Gastrocnemius medialis (tissue), 4 donors: ENCODE data around the gene ITPR1. TPM values are rescaled to one million over a fixed set of nuclear protein-coding genes. Genes with fewer than 3 reads are reported as not detected.

Experiments used
- ATAC-seq, 2 donors: fragments of 150-250 bp; one replicate each; pipeline ENCODE4 v1.9.1; 2016
- DNase-seq, 2 donors: peaks; one replicate each; pipeline ENCODE4 v3.0.0-alpha.2; 2019
- H3K27ac ChIP-seq, 4 donors: fragments of 200-600 bp; sonication (generic); 1 replicate in 1 of 4; 2 replicates in 3 of 4; pipeline ENCODE4 v1.5.1; 2016 to 2018; ENCODE audit warnings: mild to moderate bottlenecking in 2 of 4, moderate library complexity in 1 of 4
- H3K27me3 ChIP-seq, 3 donors: fragments of 200-600 bp; sonication (generic) in 2 of 3; 1 replicate in 1 of 3; 2 replicates in 2 of 3; pipeline versions ENCODE4 v1.5.1 to v1.6.0; 2016 to 2019; ENCODE audit warnings: mild to moderate bottlenecking in 1 of 3, moderate library complexity in 1 of 3
- H3K36me3 ChIP-seq, 2 donors: fragments of 200-600 bp; sonication (generic) in 1 of 2; one replicate each; pipeline ENCODE4 v1.5.1; 2017 to 2018
- H3K4me1 ChIP-seq, 2 donors: fragments of 200-600 bp; sonication (generic) in 1 of 2; one replicate each; pipeline ENCODE4 v1.5.1; 2016 to 2017; ENCODE audit warnings: mild to moderate bottlenecking in 2 of 2
- H3K4me3 ChIP-seq, 4 donors: fragments of 200-600 bp; sonication (generic) in 3 of 4; 1 replicate in 1 of 4; 2 replicates in 3 of 4; pipeline ENCODE4 v1.5.1; 2016 to 2019; ENCODE audit warnings: mild to moderate bottlenecking in 2 of 4
- H3K9me3 ChIP-seq, 3 donors: fragments of 200-600 bp; sonication (generic) in 2 of 3; 1 replicate in 1 of 3; 2 replicates in 2 of 3; pipeline ENCODE4 v1.5.1; 2016 to 2019
- POLR2A ChIP-seq, 2 donors: fragments of 450-650 bp; IDR thresholded peaks; one replicate each; pipeline ENCODE4 v1.6.1; 2017; ENCODE audit warnings: antibody characterized with exemption in 2 of 2, mild to moderate bottlenecking in 2 of 2, moderate library complexity in 2 of 2
- in situ Hi-C, 4 donors: fragments of 200-750 bp; cut with MboI; loops; one replicate each; pipeline versions ENCODE4 v1.15.0 to v1.8.0; 2017; ENCODE audit warnings: low sequenced_read_pairs in 4 of 4
- intact Hi-C: fragments of 100-400 bp; cut with DNase I; formaldehyde crosslinking; loops from one replicate; pipeline ENCODE4 v1.15.1; 2023; ENCODE audit warnings: low total_unique reads
- total RNA-seq, 4 donors: library from RNA; depleted of rRNA; stranded (reverse); fragments of >200 nt; gene quantifications; one replicate each; pipeline versions ENCODE4 v1.1.0 to v1.2.3, GENCODE V29; 2016
- TF ChIP-seq, protein P1 (sequence below), 5 experiments: fragments of 450-650 bp in 3 of 5; fragments of 200-600 bp in 2 of 5; sonication (generic) in 2 of 5; IDR thresholded peaks in 4 of 5; conservative IDR thresholded peaks in 1 of 5; 1 replicate in 4 of 5; 2 replicates in 1 of 5; pipeline ENCODE4 v1.5.1; 2016 to 2019; ENCODE audit warnings: antibody characterized with exemption in 5 of 5, mild to moderate bottlenecking in 3 of 5, moderate library complexity in 3 of 5

ITPR1 gene
- total RNA-seq, 4 donors from 2014 or later: 5.5 to 21.7 (median 11.3) TPM

DNA sequence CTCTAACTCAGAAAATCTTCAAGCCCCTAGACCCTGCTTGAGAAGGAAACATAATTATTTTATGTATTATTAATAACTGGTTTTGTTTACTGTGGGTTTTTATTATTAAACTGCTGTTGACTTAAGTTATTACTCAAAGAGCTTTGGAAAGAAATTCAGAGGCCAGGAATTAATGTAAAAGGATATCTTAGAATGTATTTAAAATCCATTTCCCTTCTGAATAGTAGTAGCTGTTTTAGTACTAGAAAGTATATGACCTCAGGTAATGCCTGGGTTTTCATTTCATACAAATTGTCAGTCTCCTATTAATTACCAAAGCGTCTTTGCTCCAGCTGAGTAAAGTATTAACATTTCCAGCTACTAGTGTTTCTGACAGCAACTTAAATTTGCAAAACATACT lies 223.1 kb downstream of the ITPR1 start:
- ATAC-seq (no peak), DNase-seq (no peak)
- in situ Hi-C loops (loop anchor here (5.0 to 25.0 kb wide), 6 partner anchors 259 to 496 kb away; partner anchors contain the start of gene BHLHE40 (in 2 of the 4)), intact Hi-C loops (loop anchor here (5.0 to 10.0 kb wide), 2 partner anchors 356 to 479 kb away; no protein-coding TSS in a partner anchor)
- no peaks in the 10 kb centered on the region for H3K9me3 ChIP-seq
- peak overlapping the region in 3 of 4 donors; percentile 44 to 81 (median 69) for H3K27ac ChIP-seq
- TF ChIP-seq, protein P1, sequence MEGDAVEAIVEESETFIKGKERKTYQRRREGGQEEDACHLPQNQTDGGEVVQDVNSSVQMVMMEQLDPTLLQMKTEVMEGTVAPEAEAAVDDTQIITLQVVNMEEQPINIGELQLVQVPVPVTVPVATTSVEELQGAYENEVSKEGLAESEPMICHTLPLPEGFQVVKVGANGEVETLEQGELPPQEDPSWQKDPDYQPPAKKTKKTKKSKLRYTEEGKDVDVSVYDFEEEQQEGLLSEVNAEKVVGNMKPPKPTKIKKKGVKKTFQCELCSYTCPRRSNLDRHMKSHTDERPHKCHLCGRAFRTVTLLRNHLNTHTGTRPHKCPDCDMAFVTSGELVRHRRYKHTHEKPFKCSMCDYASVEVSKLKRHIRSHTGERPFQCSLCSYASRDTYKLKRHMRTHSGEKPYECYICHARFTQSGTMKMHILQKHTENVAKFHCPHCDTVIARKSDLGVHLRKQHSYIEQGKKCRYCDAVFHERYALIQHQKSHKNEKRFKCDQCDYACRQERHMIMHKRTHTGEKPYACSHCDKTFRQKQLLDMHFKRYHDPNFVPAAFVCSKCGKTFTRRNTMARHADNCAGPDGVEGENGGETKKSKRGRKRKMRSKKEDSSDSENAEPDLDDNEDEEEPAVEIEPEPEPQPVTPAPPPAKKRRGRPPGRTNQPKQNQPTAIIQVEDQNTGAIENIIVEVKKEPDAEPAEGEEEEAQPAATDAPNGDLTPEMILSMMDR (IDR thresholded peaks at IDR 0.05 in 4 of 5, conservative IDR thresholded peaks at IDR 0.05 in 1 of 5): no peak
- no peak for TF ChIP-seq POLR2A (IDR thresholded peaks at IDR 0.05)
- peaks cover 43 to 44% of the 10 kb centered on the region in 2 donors for H3K4me1 ChIP-seq
- no peaks in the 10 kb centered on the region for H3K27me3 ChIP-seq
- no peak overlapping the region for H3K4me3 ChIP-seq
- no peaks in the 10 kb centered on the region for H3K36me3 ChIP-seq

DNA sequence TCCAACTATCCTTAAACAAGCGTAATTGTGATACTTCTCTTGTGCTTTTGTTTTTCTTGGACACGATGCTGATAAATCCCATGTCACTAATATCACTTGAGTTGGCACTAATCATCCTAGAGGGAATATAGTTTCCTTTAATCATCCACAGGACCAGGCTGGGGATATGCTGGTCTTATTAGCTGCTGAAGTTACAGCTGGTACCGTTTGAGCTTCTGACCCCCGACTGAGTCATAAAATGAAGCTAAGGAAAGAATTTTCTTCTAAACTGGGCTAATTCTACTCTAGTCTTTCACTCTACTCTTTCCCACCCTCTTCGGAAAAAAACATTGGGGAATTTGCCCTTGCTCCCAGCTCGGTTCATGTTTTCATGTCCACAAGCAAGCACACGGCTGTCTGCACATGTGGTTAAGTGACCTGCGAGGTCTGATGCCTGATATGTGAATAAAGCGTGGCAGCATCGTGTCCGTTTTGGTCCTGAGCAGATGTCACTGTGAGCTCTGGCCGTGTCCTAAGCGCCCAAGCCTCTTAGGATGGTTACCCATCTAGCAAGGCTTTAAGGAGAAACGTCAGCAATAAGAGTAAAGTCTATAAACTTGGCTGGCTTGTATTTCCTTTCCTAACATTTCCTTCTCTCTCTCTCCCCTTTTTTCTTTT lies 223.7 kb downstream of the ITPR1 start:
- no peaks in the 10 kb centered on the region for H3K9me3 ChIP-seq
- intact Hi-C loops (loop anchor here (5.0 to 10.0 kb wide), 2 partner anchors 355 to 478 kb away; no protein-coding TSS in a partner anchor), in situ Hi-C loops (loop anchor here (5.0 to 25.0 kb wide), 6 partner anchors 258 to 495 kb away; partner anchors contain the start of gene BHLHE40 (in 2 of the 4))
- H3K4me3 ChIP-seq: no peak overlapping the region
- ATAC-seq (no peak), DNase-seq (no peak)
- peaks cover 45 to 46% of the 10 kb centered on the region in 2 donors for H3K4me1 ChIP-seq
- no peaks in the 10 kb centered on the region for H3K27me3 ChIP-seq
- peak overlapping the region; percentile 44 to 81 (median 64) for H3K27ac ChIP-seq
- TF ChIP-seq, protein P1 (IDR thresholded peaks at IDR 0.05 in 4 of 5, conservative IDR thresholded peaks at IDR 0.05 in 1 of 5): no peak
- no peak for TF ChIP-seq POLR2A (IDR thresholded peaks at IDR 0.05)
- no peaks in the 10 kb centered on the region for H3K36me3 ChIP-seq

DNA sequence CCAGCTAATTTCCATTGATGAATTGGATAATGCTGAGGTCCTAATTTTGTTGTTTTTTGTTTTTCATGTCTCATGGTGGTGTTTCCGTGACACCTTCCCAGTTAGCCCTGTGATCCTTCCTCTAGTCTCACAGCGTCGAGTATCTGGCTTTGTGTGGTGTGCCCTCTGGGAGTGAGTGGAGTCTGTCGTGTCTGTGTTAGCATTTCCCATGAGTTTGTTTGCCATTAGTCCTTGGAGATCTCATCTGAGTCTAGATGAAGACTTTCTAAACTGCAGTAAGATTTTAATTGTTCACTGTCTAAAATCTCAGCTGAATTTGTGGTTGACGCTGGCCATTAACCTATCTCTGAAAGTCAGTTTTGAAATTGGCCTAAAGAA lies 224.2 kb downstream of the ITPR1 start:
- in situ Hi-C loops: loop anchor here (5.0 to 25.0 kb wide), 6 partner anchors 257 to 495 kb away; partner anchors contain the start of gene BHLHE40 (in 2 of the 4)
- peaks cover 49 to 52% of the 10 kb centered on the region in 2 donors for H3K4me1 ChIP-seq

DNA sequence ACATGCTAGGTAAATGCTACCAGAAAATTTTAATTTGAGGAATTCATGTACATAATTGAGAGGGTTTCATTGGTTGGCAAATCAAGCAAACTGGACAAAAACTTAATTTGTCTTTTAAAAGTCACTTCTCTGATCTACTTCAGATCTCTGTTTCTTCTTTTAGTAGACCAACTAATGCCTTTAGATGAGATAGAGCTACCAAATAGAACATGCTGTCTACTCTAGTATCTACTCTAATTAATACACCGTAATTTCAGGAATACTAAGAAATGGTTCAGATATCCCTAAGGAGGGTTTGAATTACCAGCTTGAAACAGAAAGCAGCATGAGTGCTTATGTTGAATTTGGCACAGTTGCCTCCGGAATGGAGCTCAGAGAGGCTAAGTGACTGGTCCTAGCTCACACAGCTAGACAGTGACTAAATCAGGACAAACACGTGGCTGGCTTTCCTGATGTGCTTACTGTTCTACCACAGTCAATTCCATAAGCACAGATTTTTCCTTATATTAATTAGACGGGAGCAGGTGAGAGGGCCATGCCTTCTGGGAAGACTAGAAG lies 225.1 kb downstream of the ITPR1 start:
- ATAC-seq (no peak), DNase-seq (no peak)
- H3K27ac ChIP-seq: peak overlapping the region; percentile 69 to 81 (median 74)
- H3K4me1 ChIP-seq: peaks cover 49 to 55% of the 10 kb centered on the region in 2 donors
- no peaks in the 10 kb centered on the region for H3K9me3 ChIP-seq
- intact Hi-C loops: loop anchor here (2.0 to 10.0 kb wide), 3 partner anchors 259 to 477 kb away; no protein-coding TSS in a partner anchor
- in situ Hi-C loops: loop anchor here (5.0 to 25.0 kb wide), 6 partner anchors 257 to 494 kb away; partner anchors contain the start of gene BHLHE40 (in 2 of the 4)
- peak overlapping the region in 2 of 4 donors; percentile 0 to 17 for H3K4me3 ChIP-seq
- no peaks in the 10 kb centered on the region for H3K27me3 ChIP-seq
- no peaks in the 10 kb centered on the region for H3K36me3 ChIP-seq
- no peak for TF ChIP-seq POLR2A (IDR thresholded peaks at IDR 0.05)

More for the DNA sequence above, 224.2 kb downstream of the ITPR1 start:
- DNase-seq: no peak
- peak overlapping the region; percentile 44 to 81 (median 64) for H3K27ac ChIP-seq
- intact Hi-C loops: loop anchor here (5.0 to 10.0 kb wide), 2 partner anchors 355 to 477 kb away; no protein-coding TSS in a partner anchor
- H3K27me3 ChIP-seq: no peaks in the 10 kb centered on the region
- no peaks in the 10 kb centered on the region for H3K9me3 ChIP-seq
- TF ChIP-seq, protein P1 (IDR thresholded peaks at IDR 0.05 in 4 of 5, conservative IDR thresholded peaks at IDR 0.05 in 1 of 5): no peak
- no peak for TF ChIP-seq POLR2A (IDR thresholded peaks at IDR 0.05)
- no peaks in the 10 kb centered on the region for H3K36me3 ChIP-seq
- H3K4me3 ChIP-seq: no peak overlapping the region
- no peak for ATAC-seq
